Choroid plexus epithelial cell (primary cell): Measurements from ENCODE around the gene TMEM72.

ENCODE experiments used
- DNase-seq: peaks from one replicate; pipeline ENCODE4 v3.0.0-alpha.2; 2010; ENCODE audit warnings: low read depth
- H3K4me3 ChIP-seq: 2 replicates; pipeline ENCODE4 v1.5.1; 2011; ENCODE audit warnings: low read depth, mild to moderate bottlenecking, control low read depth, low read length, moderate library complexity
- CTCF ChIP-seq: conservative IDR thresholded peaks from 2 replicates; pipeline ENCODE4 v1.5.1; 2011; ENCODE audit warnings: low read depth, mild to moderate bottlenecking, control low read depth, inconsistent platforms, low read length, moderate library complexity

TMEM72 gene

DNA sequence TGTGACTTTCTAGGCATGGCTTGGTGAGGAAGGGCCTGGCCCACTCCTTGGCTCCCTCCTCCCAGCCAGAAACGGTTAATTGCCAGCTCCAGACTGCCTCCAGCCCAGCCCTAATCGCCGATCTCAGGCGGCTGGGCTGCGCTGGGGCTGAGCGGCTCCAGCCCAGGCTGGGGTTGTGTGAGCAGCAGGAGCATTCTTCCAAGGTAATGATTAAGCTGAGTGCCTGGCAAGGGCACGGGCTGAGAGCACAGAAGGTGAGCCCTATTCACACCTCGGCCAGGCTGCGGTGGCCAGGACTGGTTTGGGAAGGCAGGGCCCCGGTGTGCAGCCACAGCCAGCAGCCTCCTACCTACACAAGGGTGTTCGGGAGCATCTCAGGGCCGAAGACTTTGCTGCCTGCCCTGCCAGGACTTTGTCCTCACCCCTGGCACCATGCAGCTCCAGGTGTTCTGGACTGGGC is at the start of gene TMEM72:
TSS of gene TMEM72 (plus strand) at position 257 of the 460 bp plus-strand sequence. CDS start at position 433, 176 bp downstream.
- TF ChIP-seq CTCF: no peak
- no peak within 1 kb of the TSS for H3K4me3 ChIP-seq
- peak; percentile 8 for DNase-seq

DNA sequence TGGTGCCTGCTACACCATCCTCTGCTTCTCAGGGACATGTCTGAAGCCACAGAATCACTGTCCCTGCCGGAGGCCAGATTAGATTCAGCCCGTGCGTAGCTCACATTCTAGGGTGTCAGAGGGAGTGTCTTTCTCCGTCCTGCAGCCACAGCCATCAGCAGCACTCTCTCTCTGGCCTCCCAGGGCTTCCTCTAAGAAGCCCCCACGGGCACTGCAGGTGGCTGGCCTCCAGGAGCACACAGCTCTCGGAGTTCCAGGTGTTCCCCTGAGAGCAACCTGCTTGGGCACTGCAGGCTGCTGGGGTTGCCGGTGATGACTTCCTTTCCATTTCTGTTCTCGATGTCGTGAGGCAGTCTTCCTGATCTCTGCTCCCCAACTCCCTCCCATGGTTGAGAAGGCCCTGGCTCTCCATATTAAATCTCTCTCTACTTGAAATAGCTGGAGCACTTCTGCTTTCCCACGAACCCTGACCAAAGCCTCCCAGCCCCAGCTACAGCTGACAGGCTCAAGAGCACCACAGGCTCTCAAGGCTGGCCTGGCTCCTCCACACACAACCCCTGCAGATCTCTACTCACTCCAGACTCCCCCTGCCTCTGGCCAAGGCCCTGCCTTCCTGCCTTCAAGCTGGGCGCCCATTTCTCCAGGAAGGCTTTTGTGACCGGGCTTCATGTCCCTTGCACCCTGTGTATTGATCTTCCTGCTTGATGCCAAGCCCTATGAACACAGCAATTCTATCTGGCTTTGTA is 49.0 kb upstream of the TMEM72 start:
- no peak overlapping the region for H3K4me3 ChIP-seq
- no peak for DNase-seq
- no peak for TF ChIP-seq CTCF

- no peak overlapping the region for H3K4me3 ChIP-seq
- no peak for TF ChIP-seq CTCF
- no peak for DNase-seq
Observed at GRCh38 chr10:44862924-44863323, 48.2 kb upstream of the TMEM72 start.

- no peak overlapping the region for H3K4me3 ChIP-seq
- TF ChIP-seq CTCF: no peak
- no peak for DNase-seq
Observed at GRCh38 chr10:44863344-44864047, 47.6 kb upstream of the TMEM72 start.

DNA sequence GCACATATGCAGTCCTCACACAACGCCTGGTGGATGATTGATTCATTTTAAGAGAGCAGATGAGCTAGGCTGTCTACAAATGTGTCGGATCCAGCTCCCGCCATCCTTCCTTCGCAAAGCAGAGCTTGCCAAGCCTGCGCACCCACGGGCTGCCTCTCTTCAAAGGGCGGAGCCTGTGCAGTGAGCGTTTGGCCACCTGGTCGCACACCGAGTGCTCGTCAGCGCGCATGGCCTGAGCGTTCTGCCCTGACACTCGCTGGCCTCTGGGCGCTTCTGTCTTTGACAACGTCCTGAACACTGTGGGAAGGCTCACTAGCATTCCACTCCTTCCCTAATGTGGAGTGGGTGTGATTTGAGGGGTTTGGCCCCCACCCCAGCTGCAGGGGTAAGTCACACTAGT is 47.1 kb upstream of the TMEM72 start:
- peak overlapping the region; percentile 57 for H3K4me3 ChIP-seq
- no peak for DNase-seq
- no peak for TF ChIP-seq CTCF

- DNase-seq: peak; percentile 85
- peak; percentile 98 for TF ChIP-seq CTCF
Observed at GRCh38 chr10:44864637-44865288, 46.4 kb upstream of the TMEM72 start.

More at GRCh38 chr10:44864637-44865288, 46.4 kb upstream of the TMEM72 start:
- H3K4me3 ChIP-seq: peak overlapping the region; percentile 57
